GM12878 (cell line): ENCODE results near the gene CDPF1.

Source experiments
- BHLHE40 ChIP-seq, 2 experiments: fragments of 450-650 bp in 1 of 2; IDR thresholded peaks; 2 replicates each; pipeline ENCODE4 v1.6.1; 2011 to 2017; ENCODE audit warnings: low read depth in 2 of 2, borderline replicate concordance in 1 of 2, improper control_type of control experiment in 1 of 2, low read length in 1 of 2, mild to moderate bottlenecking in 1 of 2
- CBX3 ChIP-seq: fragments of 200-600 bp; sonication (generic); IDR thresholded peaks from 2 replicates; pipeline ENCODE4 v1.6.1; 2016; ENCODE audit warnings: low read depth, borderline replicate concordance
- EGR1 ChIP-seq, 2 experiments: IDR thresholded peaks; 1 replicate in 1 of 2; 2 replicates in 1 of 2; pipeline ENCODE4 v1.6.1; 2011 to 2012; ENCODE audit warnings: low read depth in 2 of 2, low read length in 2 of 2, borderline replicate concordance in 1 of 2, mild to moderate bottlenecking in 1 of 2, moderate library complexity in 1 of 2
- EZH2 ChIP-seq: IDR thresholded peaks from 2 replicates; pipeline ENCODE4 v1.6.1; 2012; ENCODE audit warnings: low read depth, mild to moderate bottlenecking, control low read depth, inconsistent platforms, low read length, borderline replicate concordance; ENCODE audit not compliant: control insufficient read depth
- GABPA ChIP-seq: IDR thresholded peaks from 2 replicates; pipeline ENCODE4 v1.6.1; 2014; ENCODE audit warnings: antibody characterized with exemption, low read depth, mild to moderate bottlenecking, inconsistent platforms
- TAF1 ChIP-seq: IDR thresholded peaks from 2 replicates; pipeline ENCODE4 v1.6.1; 2011; ENCODE audit warnings: mild to moderate bottlenecking, low read depth, low read length, borderline replicate concordance
- TF ChIP-seq, protein P1 (sequence below): fragments of 150-350 bp; IDR thresholded peaks from 2 replicates; pipeline ENCODE4 v1.6.1; 2014; ENCODE audit warnings: mild to moderate bottlenecking, low read depth, low read length
- TF ChIP-seq, protein P2 (sequence below), 3 experiments: IDR thresholded peaks in 2 of 3; conservative IDR thresholded peaks in 1 of 3; 2 replicates each; pipeline ENCODE4 v1.5.1; 2011; ENCODE audit warnings: low read depth in 3 of 3, low read length in 3 of 3, mild to moderate bottlenecking in 3 of 3, control low read depth in 2 of 3, moderate library complexity in 2 of 3, inconsistent platforms in 1 of 3, mixed read lengths in 1 of 3; ENCODE audit not compliant: control insufficient read depth in 2 of 3, insufficient read depth in 1 of 3; ENCODE audit errors: extremely low read depth in 1 of 3
- TF ChIP-seq, protein P3 (sequence below): fragments of 450-650 bp; IDR thresholded peaks from 2 replicates; pipeline ENCODE4 v1.6.1; 2017; ENCODE audit warnings: borderline replicate concordance

DNA sequence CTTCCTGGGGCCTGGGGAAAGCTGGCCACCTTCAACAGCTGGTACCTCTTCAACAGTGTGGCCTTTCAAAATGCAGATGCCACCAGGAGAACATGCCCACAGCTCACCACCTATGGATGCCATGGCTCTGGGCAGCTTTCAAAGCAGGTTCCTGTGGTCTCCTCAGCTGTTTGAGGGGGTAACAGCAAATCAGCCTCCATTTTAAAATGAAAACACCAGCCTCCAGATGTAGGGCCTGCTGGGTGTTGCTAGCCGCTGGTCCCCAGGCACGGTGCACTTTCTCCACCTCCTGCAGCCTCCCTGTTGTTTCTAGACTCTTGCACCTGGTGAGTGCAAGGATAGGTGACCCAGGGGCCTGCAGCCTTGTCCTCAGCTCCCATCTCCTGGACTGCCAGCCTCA lies 10.0 kb downstream of the CDPF1 start:
- TF ChIP-seq TAF1 (no peak), CBX3 (no peak), GABPA (no peak), EGR1 (IDR thresholded peaks at IDR 0.05; ENCODE audit: borderline replicate concordance in 1 of 2, low read depth in 2 of 2, low read length in 2 of 2) (no peak), BHLHE40 (IDR thresholded peaks at IDR 0.05; ENCODE audit: borderline replicate concordance in 1 of 2, low read depth in 2 of 2, low read length in 1 of 2) (no peak), EZH2 (no peak)
- TF ChIP-seq, protein P1, sequence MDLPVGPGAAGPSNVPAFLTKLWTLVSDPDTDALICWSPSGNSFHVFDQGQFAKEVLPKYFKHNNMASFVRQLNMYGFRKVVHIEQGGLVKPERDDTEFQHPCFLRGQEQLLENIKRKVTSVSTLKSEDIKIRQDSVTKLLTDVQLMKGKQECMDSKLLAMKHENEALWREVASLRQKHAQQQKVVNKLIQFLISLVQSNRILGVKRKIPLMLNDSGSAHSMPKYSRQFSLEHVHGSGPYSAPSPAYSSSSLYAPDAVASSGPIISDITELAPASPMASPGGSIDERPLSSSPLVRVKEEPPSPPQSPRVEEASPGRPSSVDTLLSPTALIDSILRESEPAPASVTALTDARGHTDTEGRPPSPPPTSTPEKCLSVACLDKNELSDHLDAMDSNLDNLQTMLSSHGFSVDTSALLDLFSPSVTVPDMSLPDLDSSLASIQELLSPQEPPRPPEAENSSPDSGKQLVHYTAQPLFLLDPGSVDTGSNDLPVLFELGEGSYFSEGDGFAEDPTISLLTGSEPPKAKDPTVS, result no peak
- TF ChIP-seq, protein P2, sequence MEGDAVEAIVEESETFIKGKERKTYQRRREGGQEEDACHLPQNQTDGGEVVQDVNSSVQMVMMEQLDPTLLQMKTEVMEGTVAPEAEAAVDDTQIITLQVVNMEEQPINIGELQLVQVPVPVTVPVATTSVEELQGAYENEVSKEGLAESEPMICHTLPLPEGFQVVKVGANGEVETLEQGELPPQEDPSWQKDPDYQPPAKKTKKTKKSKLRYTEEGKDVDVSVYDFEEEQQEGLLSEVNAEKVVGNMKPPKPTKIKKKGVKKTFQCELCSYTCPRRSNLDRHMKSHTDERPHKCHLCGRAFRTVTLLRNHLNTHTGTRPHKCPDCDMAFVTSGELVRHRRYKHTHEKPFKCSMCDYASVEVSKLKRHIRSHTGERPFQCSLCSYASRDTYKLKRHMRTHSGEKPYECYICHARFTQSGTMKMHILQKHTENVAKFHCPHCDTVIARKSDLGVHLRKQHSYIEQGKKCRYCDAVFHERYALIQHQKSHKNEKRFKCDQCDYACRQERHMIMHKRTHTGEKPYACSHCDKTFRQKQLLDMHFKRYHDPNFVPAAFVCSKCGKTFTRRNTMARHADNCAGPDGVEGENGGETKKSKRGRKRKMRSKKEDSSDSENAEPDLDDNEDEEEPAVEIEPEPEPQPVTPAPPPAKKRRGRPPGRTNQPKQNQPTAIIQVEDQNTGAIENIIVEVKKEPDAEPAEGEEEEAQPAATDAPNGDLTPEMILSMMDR (IDR thresholded peaks at IDR 0.05 in 2 of 3, conservative IDR thresholded peaks at IDR 0.05 in 1 of 3; ENCODE audit: control insufficient read depth in 2 of 3, extremely low read depth in 1 of 3, insufficient read depth in 1 of 3, low read depth in 3 of 3, low read length in 3 of 3), result no peak
- TF ChIP-seq, protein P3, sequence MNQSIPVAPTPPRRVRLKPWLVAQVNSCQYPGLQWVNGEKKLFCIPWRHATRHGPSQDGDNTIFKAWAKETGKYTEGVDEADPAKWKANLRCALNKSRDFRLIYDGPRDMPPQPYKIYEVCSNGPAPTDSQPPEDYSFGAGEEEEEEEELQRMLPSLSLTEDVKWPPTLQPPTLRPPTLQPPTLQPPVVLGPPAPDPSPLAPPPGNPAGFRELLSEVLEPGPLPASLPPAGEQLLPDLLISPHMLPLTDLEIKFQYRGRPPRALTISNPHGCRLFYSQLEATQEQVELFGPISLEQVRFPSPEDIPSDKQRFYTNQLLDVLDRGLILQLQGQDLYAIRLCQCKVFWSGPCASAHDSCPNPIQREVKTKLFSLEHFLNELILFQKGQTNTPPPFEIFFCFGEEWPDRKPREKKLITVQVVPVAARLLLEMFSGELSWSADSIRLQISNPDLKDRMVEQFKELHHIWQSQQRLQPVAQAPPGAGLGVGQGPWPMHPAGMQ, result no peak
